HL-60 (cell line): Measurements from ENCODE around the gene FRS3.

ENCODE experiments used
- DNase-seq, 2 experiments: peaks; one replicate each; pipeline ENCODE4 v3.0.0-alpha.2; 2010 to 2020; ENCODE audit warnings: low read depth in 1 of 2, low spot score in 1 of 2
- H3K27ac ChIP-seq: fragments of 250-450 bp; sonication (Bioruptor Pico); replicated peaks from 2 replicates; pipeline ENCODE4 v1.5.1; 2020; ENCODE audit warnings: mild to moderate bottlenecking, moderate library complexity
- H3K27me3 ChIP-seq: fragments of 250-450 bp; sonication (Bioruptor Pico); 2 replicates; pipeline ENCODE4 v1.5.1; 2021; ENCODE audit warnings: mild to moderate bottlenecking, moderate library complexity; ENCODE audit not compliant: insufficient read depth, poor library complexity, severe bottlenecking
- H3K4me3 ChIP-seq: replicated peaks from 2 replicates; pipeline ENCODE4 v1.5.1; 2011; ENCODE audit warnings: mild to moderate bottlenecking, control low read depth, low read length; ENCODE audit not compliant: insufficient read depth
- GABPA ChIP-seq: IDR thresholded peaks from 2 replicates; pipeline ENCODE4 v1.6.1; 2012; ENCODE audit warnings: low read depth
- POLR2AphosphoS5 ChIP-seq: IDR thresholded peaks from 2 replicates; pipeline ENCODE4 v1.6.1; 2012; ENCODE audit warnings: low read depth
- REST ChIP-seq: IDR thresholded peaks from 2 replicates; pipeline ENCODE4 v1.6.1; 2012; ENCODE audit warnings: low read depth; ENCODE audit not compliant: insufficient replicate concordance
- SPI1 ChIP-seq: IDR thresholded peaks from 2 replicates; pipeline ENCODE4 v1.6.1; 2012; ENCODE audit warnings: low read depth, mild to moderate bottlenecking, borderline replicate concordance
- TF ChIP-seq, protein P1 (sequence below): IDR thresholded peaks from one replicate; pipeline ENCODE4 v1.5.1; 2011; ENCODE audit warnings: low read length, control low read depth, inconsistent platforms; ENCODE audit not compliant: insufficient read depth

FRS3 gene

DNA sequence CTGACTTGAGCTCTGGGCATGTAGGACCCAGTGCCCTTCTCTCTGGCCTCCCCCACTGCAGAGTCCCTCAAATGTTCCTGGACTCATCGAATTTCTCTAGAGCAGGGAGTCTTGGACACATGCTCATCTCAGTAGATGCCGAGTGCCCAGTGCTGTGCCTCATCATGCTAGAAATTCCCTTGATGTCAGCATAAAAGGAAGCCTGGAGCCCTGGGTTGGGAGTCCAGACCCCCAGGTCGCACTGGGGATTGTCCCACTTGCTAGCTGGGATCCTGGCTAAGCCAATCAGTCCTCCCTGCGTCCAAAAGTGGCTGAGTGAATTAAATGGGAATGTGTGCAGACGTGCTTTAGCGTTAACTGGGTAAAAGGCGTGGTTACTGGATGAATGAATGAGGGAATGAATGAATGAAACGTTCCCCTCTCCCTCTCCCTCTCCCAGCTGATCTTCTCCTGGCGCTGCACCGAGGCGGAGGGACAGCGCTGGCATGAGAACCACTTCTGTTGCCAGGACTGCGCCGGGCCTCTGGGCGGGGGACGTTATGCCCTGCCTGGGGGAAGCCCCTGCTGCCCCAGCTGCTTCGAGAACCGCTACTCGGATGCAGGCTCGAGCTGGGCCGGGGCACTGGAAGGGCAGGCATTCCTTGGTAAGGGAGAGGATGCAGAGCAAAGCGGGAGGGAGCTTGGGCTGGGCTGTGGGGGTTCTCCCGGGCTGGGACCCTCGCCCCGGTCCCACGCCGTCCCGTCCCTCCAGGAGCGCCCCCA, 6.2 kb upstream of the FRS3 start:
- no peak for DNase-seq
- TF ChIP-seq POLR2AphosphoS5 = no peak
- TF ChIP-seq, protein P1, sequence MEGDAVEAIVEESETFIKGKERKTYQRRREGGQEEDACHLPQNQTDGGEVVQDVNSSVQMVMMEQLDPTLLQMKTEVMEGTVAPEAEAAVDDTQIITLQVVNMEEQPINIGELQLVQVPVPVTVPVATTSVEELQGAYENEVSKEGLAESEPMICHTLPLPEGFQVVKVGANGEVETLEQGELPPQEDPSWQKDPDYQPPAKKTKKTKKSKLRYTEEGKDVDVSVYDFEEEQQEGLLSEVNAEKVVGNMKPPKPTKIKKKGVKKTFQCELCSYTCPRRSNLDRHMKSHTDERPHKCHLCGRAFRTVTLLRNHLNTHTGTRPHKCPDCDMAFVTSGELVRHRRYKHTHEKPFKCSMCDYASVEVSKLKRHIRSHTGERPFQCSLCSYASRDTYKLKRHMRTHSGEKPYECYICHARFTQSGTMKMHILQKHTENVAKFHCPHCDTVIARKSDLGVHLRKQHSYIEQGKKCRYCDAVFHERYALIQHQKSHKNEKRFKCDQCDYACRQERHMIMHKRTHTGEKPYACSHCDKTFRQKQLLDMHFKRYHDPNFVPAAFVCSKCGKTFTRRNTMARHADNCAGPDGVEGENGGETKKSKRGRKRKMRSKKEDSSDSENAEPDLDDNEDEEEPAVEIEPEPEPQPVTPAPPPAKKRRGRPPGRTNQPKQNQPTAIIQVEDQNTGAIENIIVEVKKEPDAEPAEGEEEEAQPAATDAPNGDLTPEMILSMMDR = no peak
- TF ChIP-seq SPI1 = no peak
- no peak for TF ChIP-seq GABPA
- no peak for TF ChIP-seq REST
- Histone ChIP-seq H3K27me3 (no peaks in the 10 kb centered on the region), H3K27ac (no peak overlapping the region), H3K4me3 (peak overlapping the region; percentile 53)

GRCh38 chr6:41785254-41785653, 5.6 kb upstream of the FRS3 start:
- H3K4me3 ChIP-seq = no peak overlapping the region

More at GRCh38 chr6:41785254-41785653, 5.6 kb upstream of the FRS3 start:
- H3K27ac ChIP-seq = no peak overlapping the region
- no peaks in the 10 kb centered on the region for H3K27me3 ChIP-seq
- no peak for DNase-seq
- TF ChIP-seq GABPA (no peak), SPI1 (no peak), REST (no peak), POLR2AphosphoS5 (no peak)
- TF ChIP-seq, protein P1 = no peak
